ENCODE results near the gene MAMSTR.
A peak's percentile ranks its signal among the peaks of the same experiment; 100 is the strongest.

The MAMSTR gene

GRCh38 chr19:48740164-48740972 is 20.8 kb upstream of the MAMSTR start, which contains the start of gene RASIP1:
Gene RASIP1, minus strand, starts transcription at chr19:48740610. Its CDS starts 328 bp downstream, at chr19:48740282.
- H3K27me3 ChIP-seq (ENCODE audit: insufficient read depth, low read depth) = peaks cover 38% of the 10 kb centered on the region
- peak within 1 kb of the TSS; percentile 54 for H3K4me2 ChIP-seq
- H4K20me1 ChIP-seq (ENCODE audit: insufficient read depth) = no peaks in the 10 kb centered on the region
- H3K79me2 ChIP-seq (ENCODE audit: insufficient read depth, low read depth) = no peaks in the 10 kb centered on the region
- H3K36me3 ChIP-seq (ENCODE audit: insufficient read depth) = no peaks in the 10 kb centered on the region
- H3K4me1 ChIP-seq (ENCODE audit: low read depth, poor library complexity, severe bottlenecking) = peaks cover 9% of the 10 kb centered on the region
- TF ChIP-seq, protein P1, sequence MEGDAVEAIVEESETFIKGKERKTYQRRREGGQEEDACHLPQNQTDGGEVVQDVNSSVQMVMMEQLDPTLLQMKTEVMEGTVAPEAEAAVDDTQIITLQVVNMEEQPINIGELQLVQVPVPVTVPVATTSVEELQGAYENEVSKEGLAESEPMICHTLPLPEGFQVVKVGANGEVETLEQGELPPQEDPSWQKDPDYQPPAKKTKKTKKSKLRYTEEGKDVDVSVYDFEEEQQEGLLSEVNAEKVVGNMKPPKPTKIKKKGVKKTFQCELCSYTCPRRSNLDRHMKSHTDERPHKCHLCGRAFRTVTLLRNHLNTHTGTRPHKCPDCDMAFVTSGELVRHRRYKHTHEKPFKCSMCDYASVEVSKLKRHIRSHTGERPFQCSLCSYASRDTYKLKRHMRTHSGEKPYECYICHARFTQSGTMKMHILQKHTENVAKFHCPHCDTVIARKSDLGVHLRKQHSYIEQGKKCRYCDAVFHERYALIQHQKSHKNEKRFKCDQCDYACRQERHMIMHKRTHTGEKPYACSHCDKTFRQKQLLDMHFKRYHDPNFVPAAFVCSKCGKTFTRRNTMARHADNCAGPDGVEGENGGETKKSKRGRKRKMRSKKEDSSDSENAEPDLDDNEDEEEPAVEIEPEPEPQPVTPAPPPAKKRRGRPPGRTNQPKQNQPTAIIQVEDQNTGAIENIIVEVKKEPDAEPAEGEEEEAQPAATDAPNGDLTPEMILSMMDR (conservative IDR thresholded peaks at IDR 0.05; ENCODE audit: low read depth, low read length) = no peak
- no peak within 1 kb of the TSS for H3K9ac ChIP-seq
- H2AFZ ChIP-seq (ENCODE audit: low read depth) = peak within 1 kb of the TSS; percentile 81
- no peak within 1 kb of the TSS for H3K4me3 ChIP-seq (IDR thresholded peaks at IDR 0.05; ENCODE audit: insufficient read depth, low read depth, low read length)
- H3K27ac ChIP-seq = no peak within 1 kb of the TSS

DNA sequence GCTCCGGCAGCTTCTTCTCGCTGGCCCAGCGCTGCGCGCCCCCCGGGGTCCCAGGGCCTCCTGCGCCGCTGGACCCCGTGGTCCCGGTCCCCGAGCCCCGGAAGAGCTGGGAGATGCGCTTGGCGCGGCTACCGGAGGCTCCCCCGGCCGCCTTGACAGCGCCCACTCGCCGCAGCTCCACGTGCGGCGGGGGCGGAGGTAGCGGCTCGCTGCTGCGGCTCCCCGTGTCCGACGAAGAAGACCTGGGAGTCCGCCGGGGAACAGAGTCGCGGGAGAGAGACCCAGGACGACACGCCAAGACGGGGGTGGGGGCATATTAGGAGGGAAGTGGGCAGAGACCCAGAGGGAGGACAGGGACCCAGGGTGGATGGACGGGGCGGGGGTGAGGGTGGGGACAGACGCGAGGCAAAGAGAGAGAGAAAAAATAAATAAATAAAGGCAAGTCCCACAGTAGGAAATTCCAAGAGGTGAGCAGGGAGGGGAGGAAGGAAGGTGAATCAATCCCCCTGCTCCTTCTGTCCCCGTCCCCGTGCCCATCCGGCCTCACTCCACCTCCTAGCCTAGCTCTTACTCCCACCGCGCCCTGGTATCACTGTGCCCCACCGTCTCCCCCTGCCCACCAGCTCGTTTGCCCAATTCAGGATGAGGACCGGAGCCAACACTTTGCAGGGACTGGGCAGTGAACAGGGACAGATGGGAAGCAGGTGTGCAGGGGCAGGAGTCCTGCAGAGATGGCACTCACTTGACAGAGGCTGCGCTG is 20.1 kb upstream of the MAMSTR start:
- no peaks in the 10 kb centered on the region for H3K79me2 ChIP-seq (ENCODE audit: insufficient read depth, low read depth)
- H3K9ac ChIP-seq = no peak overlapping the region
- no peak overlapping the region for H3K4me3 ChIP-seq (IDR thresholded peaks at IDR 0.05; ENCODE audit: insufficient read depth, low read depth, low read length)
- TF ChIP-seq, protein P1 (conservative IDR thresholded peaks at IDR 0.05; ENCODE audit: low read depth, low read length) = no peak
- no peak overlapping the region for H3K27ac ChIP-seq
- no peaks in the 10 kb centered on the region for H3K36me3 ChIP-seq (ENCODE audit: insufficient read depth)
- H4K20me1 ChIP-seq (ENCODE audit: insufficient read depth) = no peaks in the 10 kb centered on the region
- peaks cover 9% of the 10 kb centered on the region for H3K4me1 ChIP-seq (ENCODE audit: low read depth, poor library complexity, severe bottlenecking)
- peak overlapping the region; percentile 54 for H3K4me2 ChIP-seq
- H3K27me3 ChIP-seq (ENCODE audit: insufficient read depth, low read depth) = peaks cover 37% of the 10 kb centered on the region
- peak overlapping the region; percentile 81 for H2AFZ ChIP-seq (ENCODE audit: low read depth)

- H3K4me2 ChIP-seq = peak overlapping the region; percentile 54
- no peak overlapping the region for H3K4me3 ChIP-seq (IDR thresholded peaks at IDR 0.05; ENCODE audit: insufficient read depth, low read depth, low read length)
- no peaks in the 10 kb centered on the region for H3K79me2 ChIP-seq (ENCODE audit: insufficient read depth, low read depth)
- H3K27ac ChIP-seq = no peak overlapping the region
- H3K27me3 ChIP-seq (ENCODE audit: insufficient read depth, low read depth) = peaks cover 36% of the 10 kb centered on the region
- H3K36me3 ChIP-seq (ENCODE audit: insufficient read depth) = no peaks in the 10 kb centered on the region
- TF ChIP-seq, protein P1 (conservative IDR thresholded peaks at IDR 0.05; ENCODE audit: low read depth, low read length) = no peak
- H4K20me1 ChIP-seq (ENCODE audit: insufficient read depth) = no peaks in the 10 kb centered on the region
- H2AFZ ChIP-seq (ENCODE audit: low read depth) = peak overlapping the region; percentile 81
- peaks cover 9% of the 10 kb centered on the region for H3K4me1 ChIP-seq (ENCODE audit: low read depth, poor library complexity, severe bottlenecking)
- H3K9ac ChIP-seq = no peak overlapping the region
Observed at GRCh38 chr19:48738557-48739403, 19.3 kb upstream of the MAMSTR start.

DNA sequence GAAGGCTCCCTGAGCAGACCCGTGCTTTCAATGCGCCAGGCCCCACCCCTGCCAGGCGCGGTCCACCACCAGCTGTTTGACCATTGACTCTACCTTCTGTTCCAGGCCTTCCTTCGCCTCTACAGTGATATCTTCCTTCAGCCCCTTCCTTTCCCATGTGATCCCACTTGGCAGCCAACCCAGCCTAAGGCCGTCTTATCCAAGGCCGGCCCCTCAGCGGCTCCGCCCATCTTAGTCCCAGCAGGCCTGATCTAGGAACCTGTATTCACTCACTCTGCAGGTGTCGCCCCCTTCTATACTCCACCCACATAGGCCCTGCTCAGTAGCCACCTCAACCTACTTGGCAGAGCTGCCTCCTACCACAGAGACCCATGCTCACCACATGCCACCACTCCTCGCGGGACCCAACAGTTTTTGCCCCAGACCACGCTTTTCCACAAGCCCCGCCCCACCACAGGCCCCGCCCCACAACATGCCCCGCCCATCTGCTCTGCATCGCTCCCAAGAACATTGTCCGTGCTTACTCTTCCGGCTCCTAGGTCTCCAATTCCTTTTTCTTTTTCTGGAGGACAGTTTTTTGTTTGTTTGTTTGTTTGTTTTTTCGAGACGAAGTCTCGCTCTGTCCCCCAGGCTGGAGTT is 18.0 kb upstream of the MAMSTR start:
- Histone ChIP-seq H3K27ac (no peak overlapping the region), H2AFZ (ENCODE audit: low read depth) (no peak overlapping the region), H3K4me1 (ENCODE audit: low read depth, poor library complexity, severe bottlenecking) (peaks cover 9% of the 10 kb centered on the region), H3K9ac (no peak overlapping the region), H3K4me3 (IDR thresholded peaks at IDR 0.05; ENCODE audit: insufficient read depth, low read depth, low read length) (no peak overlapping the region), H3K4me2 (no peak overlapping the region), H3K27me3 (ENCODE audit: insufficient read depth, low read depth) (peaks cover 38% of the 10 kb centered on the region), H4K20me1 (ENCODE audit: insufficient read depth) (no peaks in the 10 kb centered on the region), H3K36me3 (ENCODE audit: insufficient read depth) (no peaks in the 10 kb centered on the region), H3K79me2 (ENCODE audit: insufficient read depth, low read depth) (no peaks in the 10 kb centered on the region)
- TF ChIP-seq, protein P1 (conservative IDR thresholded peaks at IDR 0.05; ENCODE audit: low read depth, low read length) = no peak

All from KMS-11 (cell line).